ENCODE data around the gene PEAR1. TPM values are rescaled to one million over a fixed set of nuclear protein-coding genes. Genes with fewer than 3 reads are reported as not detected.

Gene PEAR1
- total RNA-seq, 4 donors from 2014 or later, result 31.5 to 51.4 (median 39.7) TPM

DNA sequence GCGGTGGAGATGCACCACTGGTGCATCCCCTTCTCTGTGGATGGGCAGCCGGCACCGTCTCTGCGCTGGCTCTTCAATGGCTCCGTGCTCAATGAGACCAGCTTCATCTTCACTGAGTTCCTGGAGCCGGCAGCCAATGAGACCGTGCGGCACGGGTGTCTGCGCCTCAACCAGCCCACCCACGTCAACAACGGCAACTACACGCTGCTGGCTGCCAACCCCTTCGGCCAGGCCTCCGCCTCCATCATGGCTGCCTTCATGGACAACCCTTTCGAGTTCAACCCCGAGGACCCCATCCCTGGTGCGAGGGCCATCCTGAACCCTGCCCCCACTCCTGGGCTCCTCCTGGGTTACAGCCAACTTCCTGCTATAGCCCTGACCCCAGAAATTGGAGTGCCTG is 19.9 kb upstream of the PEAR1 start:
- no peak for DNase-seq (ENCODE audit: low spot score in 2 of 2)
- TF ChIP-seq, protein P1, sequence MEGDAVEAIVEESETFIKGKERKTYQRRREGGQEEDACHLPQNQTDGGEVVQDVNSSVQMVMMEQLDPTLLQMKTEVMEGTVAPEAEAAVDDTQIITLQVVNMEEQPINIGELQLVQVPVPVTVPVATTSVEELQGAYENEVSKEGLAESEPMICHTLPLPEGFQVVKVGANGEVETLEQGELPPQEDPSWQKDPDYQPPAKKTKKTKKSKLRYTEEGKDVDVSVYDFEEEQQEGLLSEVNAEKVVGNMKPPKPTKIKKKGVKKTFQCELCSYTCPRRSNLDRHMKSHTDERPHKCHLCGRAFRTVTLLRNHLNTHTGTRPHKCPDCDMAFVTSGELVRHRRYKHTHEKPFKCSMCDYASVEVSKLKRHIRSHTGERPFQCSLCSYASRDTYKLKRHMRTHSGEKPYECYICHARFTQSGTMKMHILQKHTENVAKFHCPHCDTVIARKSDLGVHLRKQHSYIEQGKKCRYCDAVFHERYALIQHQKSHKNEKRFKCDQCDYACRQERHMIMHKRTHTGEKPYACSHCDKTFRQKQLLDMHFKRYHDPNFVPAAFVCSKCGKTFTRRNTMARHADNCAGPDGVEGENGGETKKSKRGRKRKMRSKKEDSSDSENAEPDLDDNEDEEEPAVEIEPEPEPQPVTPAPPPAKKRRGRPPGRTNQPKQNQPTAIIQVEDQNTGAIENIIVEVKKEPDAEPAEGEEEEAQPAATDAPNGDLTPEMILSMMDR (IDR thresholded peaks at IDR 0.05), result no peak
- no peak for TF ChIP-seq POLR2A (IDR thresholded peaks at IDR 0.05)
- TF ChIP-seq EP300 (IDR thresholded peaks at IDR 0.05), result no peak
- no peaks in the 10 kb centered on the region for H3K9me3 ChIP-seq
- peaks cover 0 to 23% of the 10 kb centered on the region in 2 donors for H3K27me3 ChIP-seq
- H3K4me3 ChIP-seq, result no peak overlapping the region
- WGBS, 2 donors, result 88 to 91% methylated on average over 12 to 18 of the region's 18 CpGs
- H3K27ac ChIP-seq, result no peak overlapping the region
- H3K36me3 ChIP-seq, result no peaks in the 10 kb centered on the region
- H3K4me1 ChIP-seq, result no peaks in the 10 kb centered on the region

DNA sequence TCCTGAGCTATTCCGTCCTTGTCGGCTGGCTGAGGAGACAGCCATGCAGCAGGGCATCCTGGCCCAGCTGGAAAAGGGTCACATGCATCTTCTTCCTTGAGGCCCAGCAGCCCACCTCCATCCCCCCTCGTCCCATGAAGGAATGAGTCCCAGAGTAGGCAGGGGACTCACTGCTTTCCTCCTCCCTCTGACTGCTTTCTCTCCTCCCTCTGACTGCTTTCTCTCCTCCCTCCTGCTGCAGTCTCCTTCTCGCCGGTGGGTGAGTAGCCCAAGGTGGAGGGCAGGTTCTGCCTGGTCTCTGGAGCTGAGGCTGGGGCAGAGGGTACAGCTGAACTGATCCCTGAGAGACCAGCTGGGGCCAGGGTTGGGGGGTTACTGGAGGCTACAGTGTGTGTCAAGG is 19.4 kb upstream of the PEAR1 start:
- no peak for TF ChIP-seq EP300 (IDR thresholded peaks at IDR 0.05)
- TF ChIP-seq POLR2A (IDR thresholded peaks at IDR 0.05), result no peak
- TF ChIP-seq, protein P1 (IDR thresholded peaks at IDR 0.05), result no peak
- no peaks in the 10 kb centered on the region for H3K9me3 ChIP-seq
- 76 to 81% methylated on average over 5 of the region's 5 CpGs for WGBS, 2 donors

DNA sequence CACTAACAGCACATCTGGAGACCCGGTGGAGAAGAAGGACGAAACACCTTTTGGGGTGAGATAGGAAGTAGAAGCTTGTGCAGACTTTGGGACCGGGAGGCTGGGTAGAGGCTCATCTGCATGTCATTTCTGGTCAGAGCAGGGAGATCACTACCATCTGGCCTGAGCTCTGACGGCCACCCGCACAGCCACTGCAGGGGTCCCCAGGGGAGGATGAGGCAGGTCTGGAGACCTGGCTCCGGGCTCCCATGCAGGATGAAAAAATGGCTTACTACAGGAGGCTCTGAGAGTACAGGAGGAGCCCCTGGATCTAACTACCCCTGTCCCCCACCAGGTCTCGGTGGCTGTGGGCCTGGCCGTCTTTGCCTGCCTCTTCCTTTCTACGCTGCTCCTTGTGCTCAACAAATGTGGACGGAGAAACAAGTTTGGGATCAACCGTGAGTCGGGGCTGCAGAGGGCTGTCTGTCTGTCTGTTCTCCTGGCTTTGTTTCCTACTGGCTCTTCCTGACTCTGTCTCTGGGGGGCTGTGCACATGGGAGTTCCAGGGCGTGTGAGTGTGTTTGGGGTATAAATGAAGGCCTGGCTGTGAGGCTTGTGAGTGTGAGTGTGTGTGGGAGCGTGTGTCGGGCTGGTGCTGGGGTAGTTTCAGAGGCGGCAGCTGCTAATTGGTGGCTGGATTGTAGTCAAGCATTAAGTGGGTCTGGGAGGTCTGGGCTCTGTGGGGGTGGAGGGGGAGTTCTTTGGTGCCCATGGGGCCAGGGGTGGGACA is 18.8 kb upstream of the PEAR1 start:
- Histone ChIP-seq H3K4me3 (no peak overlapping the region), H3K36me3 (no peaks in the 10 kb centered on the region), H3K4me1 (no peaks in the 10 kb centered on the region), H3K27ac (no peak overlapping the region), H3K27me3 (peaks cover 0 to 23% of the 10 kb centered on the region in 2 donors), H3K9me3 (no peaks in the 10 kb centered on the region)
- 57 to 65% methylated on average over 14 to 16 of the region's 16 CpGs for WGBS, 2 donors
- DNase-seq (ENCODE audit: low spot score in 2 of 2), result no peak
- TF ChIP-seq, protein P1 (IDR thresholded peaks at IDR 0.05), result no peak
- no peak for TF ChIP-seq EP300 (IDR thresholded peaks at IDR 0.05)
- no peak for TF ChIP-seq POLR2A (IDR thresholded peaks at IDR 0.05)

More for the DNA sequence above, 19.4 kb upstream of the PEAR1 start:
- Histone ChIP-seq H3K4me3 (no peak overlapping the region), H3K27ac (no peak overlapping the region), H3K4me1 (no peaks in the 10 kb centered on the region), H3K36me3 (no peaks in the 10 kb centered on the region), H3K27me3 (peaks cover 0 to 23% of the 10 kb centered on the region in 2 donors)
- DNase-seq (ENCODE audit: low spot score in 2 of 2), result no peak

DNA sequence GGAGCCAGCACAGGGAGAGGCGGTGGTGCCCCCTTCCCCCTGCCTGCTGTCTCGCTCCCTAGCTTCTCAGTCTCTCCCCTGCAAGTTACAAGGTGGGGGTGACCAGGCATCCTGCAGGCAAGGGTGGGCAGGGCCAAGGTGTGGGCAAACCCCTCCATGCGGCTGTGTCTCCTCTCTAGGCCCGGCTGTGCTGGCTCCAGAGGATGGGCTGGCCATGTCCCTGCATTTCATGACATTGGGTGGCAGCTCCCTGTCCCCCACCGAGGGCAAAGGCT is 18.2 kb upstream of the PEAR1 start:
- TF ChIP-seq POLR2A (IDR thresholded peaks at IDR 0.05) (no peak), EP300 (IDR thresholded peaks at IDR 0.05) (no peak)
- TF ChIP-seq, protein P1 (IDR thresholded peaks at IDR 0.05), result no peak
- Histone ChIP-seq H3K36me3 (no peaks in the 10 kb centered on the region), H3K27me3 (peaks cover 0 to 23% of the 10 kb centered on the region in 2 donors), H3K4me1 (no peaks in the 10 kb centered on the region), H3K9me3 (no peaks in the 10 kb centered on the region), H3K27ac (no peak overlapping the region), H3K4me3 (no peak overlapping the region)
- WGBS, 2 donors, result 47 to 63% methylated on average over 3 to 5 of the region's 5 CpGs
- no peak for DNase-seq (ENCODE audit: low spot score in 2 of 2)

DNA sequence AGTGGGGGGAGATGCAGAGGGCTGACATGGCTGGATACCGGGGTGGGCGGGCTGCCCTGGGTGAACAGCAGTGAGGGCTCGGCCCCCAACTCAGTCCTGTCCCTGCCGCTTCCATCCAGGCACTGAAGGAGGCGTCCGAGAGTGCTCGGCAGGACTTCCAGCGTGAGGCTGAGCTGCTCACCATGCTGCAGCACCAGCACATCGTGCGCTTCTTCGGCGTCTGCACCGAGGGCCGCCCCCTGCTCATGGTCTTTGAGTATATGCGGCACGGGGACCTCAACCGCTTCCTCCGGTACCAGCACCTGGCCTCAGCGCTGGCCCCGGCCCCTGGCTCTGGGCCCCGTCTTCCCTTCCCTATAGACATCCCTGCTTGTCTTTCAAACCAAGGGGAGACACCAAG is 17.2 kb upstream of the PEAR1 start:
- Histone ChIP-seq H3K36me3 (no peaks in the 10 kb centered on the region), H3K27ac (no peak overlapping the region), H3K4me1 (no peaks in the 10 kb centered on the region), H3K4me3 (no peak overlapping the region), H3K27me3 (peaks cover 0 to 26% of the 10 kb centered on the region in 2 donors), H3K9me3 (no peaks in the 10 kb centered on the region)
- DNase-seq (ENCODE audit: low spot score in 2 of 2), result no peak
- TF ChIP-seq POLR2A (IDR thresholded peaks at IDR 0.05) (no peak), EP300 (IDR thresholded peaks at IDR 0.05) (no peak)
- TF ChIP-seq, protein P1 (IDR thresholded peaks at IDR 0.05), result no peak
- 45 to 54% methylated on average over 19 to 21 of the region's 21 CpGs for WGBS, 2 donors
